Glutamatergic neuron (in vitro differentiated cells): ENCODE data around the gene TMA7. TPM values are rescaled to one million over a fixed set of nuclear protein-coding genes. Genes with fewer than 3 reads are reported as not detected.

Experiments
- DNase-seq: peaks from one replicate; pipeline ENCODE4 v3.0.0; 2022
- H3K27ac Mint-ChIP-seq: one replicate; pipeline ENCODE4 v1.8.0; 2020; ENCODE audit warnings: mild to moderate bottlenecking, mixed read lengths, inconsistent platforms; ENCODE audit not compliant: unreplicated experiment
- H3K27me3 Mint-ChIP-seq: one replicate; pipeline ENCODE4 v1.8.0; 2020; ENCODE audit warnings: mild to moderate bottlenecking, moderate library complexity, mixed read lengths, inconsistent platforms; ENCODE audit not compliant: unreplicated experiment
- H3K36me3 Mint-ChIP-seq: one replicate; pipeline ENCODE4 v1.8.0; 2020; ENCODE audit warnings: mild to moderate bottlenecking, mixed read lengths, inconsistent platforms; ENCODE audit not compliant: unreplicated experiment
- H3K4me1 Mint-ChIP-seq: one replicate; pipeline ENCODE4 v1.8.0; 2020; ENCODE audit warnings: mild to moderate bottlenecking, low read depth, mixed read lengths, inconsistent platforms; ENCODE audit not compliant: unreplicated experiment
- H3K4me3 Mint-ChIP-seq: one replicate; pipeline ENCODE4 v1.8.0; 2020; ENCODE audit warnings: mild to moderate bottlenecking, mixed read lengths, inconsistent platforms; ENCODE audit not compliant: unreplicated experiment
- H3K9me3 Mint-ChIP-seq: one replicate; pipeline ENCODE4 v1.8.0; 2020; ENCODE audit warnings: mild to moderate bottlenecking, moderate library complexity, mixed read lengths, inconsistent platforms; ENCODE audit not compliant: unreplicated experiment
- total RNA-seq: library from RNA; stranded (reverse); fragmentation: NEBNext Ultra II Directional; extraction: Animal tissue kit (Norgen Biotek cat#: 25700); gene quantifications from one replicate; pipeline ENCODE4 v1.2.1, GENCODE V29; 2021; ENCODE audit not compliant: unreplicated experiment
- TF ChIP-seq, protein P1 (sequence below): fragments of 200-600 bp; sonication (generic); IDR thresholded peaks from one replicate; pipeline ENCODE4 v1.5.0; 2021; ENCODE audit not compliant: partially characterized antibody, unreplicated experiment

The TMA7 gene
- total RNA-seq, 1 donor from 2014 or later, result 154 TPM

DNA sequence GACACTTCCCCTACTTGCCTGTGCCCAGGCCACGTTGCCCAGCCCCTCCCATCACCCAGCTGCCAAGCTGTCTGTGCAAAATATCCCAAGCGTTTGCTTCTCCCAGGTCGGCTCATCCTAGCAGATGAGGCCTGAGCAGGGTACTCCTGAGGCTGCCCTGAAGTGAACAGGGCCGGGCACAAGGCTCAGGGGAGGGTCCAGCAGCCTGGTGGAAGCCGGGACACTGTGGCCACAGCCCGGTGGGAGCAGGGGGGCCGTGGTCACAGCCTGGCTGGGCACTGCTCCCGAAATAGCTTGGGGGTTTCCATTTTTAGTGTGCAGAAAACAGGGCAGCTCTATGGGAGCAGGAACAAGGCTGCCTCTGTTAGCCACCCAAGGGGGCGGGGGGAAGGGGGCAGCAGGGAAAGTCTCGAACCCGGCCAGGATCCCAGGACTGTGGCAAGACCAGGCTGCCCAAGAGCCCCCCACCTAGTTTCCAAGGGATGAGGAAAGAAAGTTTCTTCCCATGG, 13.6 kb upstream of the TMA7 start:
- peaks cover 19% of the 10 kb centered on the region for H3K4me1 Mint-ChIP-seq
- peaks cover 8% of the 10 kb centered on the region for H3K9me3 Mint-ChIP-seq
- peaks cover 18% of the 10 kb centered on the region for H3K27me3 Mint-ChIP-seq
- TF ChIP-seq, protein P1, sequence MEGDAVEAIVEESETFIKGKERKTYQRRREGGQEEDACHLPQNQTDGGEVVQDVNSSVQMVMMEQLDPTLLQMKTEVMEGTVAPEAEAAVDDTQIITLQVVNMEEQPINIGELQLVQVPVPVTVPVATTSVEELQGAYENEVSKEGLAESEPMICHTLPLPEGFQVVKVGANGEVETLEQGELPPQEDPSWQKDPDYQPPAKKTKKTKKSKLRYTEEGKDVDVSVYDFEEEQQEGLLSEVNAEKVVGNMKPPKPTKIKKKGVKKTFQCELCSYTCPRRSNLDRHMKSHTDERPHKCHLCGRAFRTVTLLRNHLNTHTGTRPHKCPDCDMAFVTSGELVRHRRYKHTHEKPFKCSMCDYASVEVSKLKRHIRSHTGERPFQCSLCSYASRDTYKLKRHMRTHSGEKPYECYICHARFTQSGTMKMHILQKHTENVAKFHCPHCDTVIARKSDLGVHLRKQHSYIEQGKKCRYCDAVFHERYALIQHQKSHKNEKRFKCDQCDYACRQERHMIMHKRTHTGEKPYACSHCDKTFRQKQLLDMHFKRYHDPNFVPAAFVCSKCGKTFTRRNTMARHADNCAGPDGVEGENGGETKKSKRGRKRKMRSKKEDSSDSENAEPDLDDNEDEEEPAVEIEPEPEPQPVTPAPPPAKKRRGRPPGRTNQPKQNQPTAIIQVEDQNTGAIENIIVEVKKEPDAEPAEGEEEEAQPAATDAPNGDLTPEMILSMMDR, result no peak
- no peak overlapping the region for H3K27ac Mint-ChIP-seq
- no peak for DNase-seq
- no peaks in the 10 kb centered on the region for H3K36me3 Mint-ChIP-seq
- peak overlapping the region; percentile 27 for H3K4me3 Mint-ChIP-seq

DNA sequence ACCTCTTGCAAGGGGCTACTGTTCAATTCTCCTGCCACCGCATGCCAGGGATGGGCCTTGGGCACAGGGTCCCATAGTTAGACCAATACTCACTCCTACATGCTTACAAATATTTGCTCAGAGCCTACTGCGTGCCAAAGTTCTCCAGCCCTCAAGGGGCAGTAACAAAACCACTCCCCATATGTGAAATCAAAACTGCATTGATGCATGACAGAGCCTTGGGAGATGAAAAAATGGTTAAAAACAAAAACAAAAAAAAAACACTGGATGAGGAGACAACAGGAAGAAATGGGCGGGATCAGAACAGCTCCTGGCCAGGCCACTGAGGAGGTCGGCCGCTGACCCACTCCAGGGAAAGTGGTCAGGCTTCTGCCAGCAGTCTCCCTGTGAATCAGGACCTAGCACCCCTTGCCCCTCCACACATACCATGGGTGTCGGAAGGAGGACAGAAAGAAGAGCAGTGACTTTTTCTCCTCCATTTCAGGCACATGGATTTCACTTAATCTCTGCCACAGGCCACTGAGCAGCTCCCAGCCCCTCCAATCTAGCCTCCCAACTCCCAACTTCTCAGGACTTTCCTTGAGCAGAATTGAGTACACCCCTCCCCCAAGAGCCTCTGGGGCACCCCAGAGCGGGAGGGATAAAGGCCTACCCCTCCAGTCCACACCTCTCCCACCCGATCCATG, 13.0 kb upstream of the TMA7 start:
- peak overlapping the region; percentile 79 for H3K27ac Mint-ChIP-seq
- H3K9me3 Mint-ChIP-seq, result peaks cover 9% of the 10 kb centered on the region
- no peaks in the 10 kb centered on the region for H3K36me3 Mint-ChIP-seq
- H3K4me3 Mint-ChIP-seq, result peak overlapping the region; percentile 87
- no peak for DNase-seq
- peaks cover 19% of the 10 kb centered on the region for H3K4me1 Mint-ChIP-seq
- TF ChIP-seq, protein P1, result no peak
- H3K27me3 Mint-ChIP-seq, result peaks cover 18% of the 10 kb centered on the region

DNA sequence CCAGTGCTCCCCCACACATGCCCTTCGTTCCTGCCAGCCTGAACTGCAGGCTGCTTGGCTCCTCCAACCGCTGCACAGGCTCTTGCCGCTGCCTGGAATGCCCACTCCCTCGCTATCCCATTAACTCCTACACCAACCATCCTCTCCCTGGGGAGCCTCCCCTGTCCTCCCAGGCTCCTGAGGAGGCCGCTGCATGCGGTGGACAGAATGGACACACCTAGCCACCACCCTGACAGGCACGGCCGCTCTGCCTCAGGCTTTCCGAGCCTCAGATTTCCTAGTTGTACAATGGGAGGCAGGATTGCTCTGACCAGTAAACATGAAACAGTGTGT, 12.5 kb upstream of the TMA7 start:
- Mint-ChIP-seq H3K9me3 (peaks cover 9% of the 10 kb centered on the region), H3K27me3 (peaks cover 18% of the 10 kb centered on the region), H3K4me1 (peaks cover 19% of the 10 kb centered on the region), H3K27ac (peak overlapping the region; percentile 79), H3K4me3 (peak overlapping the region; percentile 87), H3K36me3 (no peaks in the 10 kb centered on the region)
- TF ChIP-seq, protein P1, result no peak
- no peak for DNase-seq

DNA sequence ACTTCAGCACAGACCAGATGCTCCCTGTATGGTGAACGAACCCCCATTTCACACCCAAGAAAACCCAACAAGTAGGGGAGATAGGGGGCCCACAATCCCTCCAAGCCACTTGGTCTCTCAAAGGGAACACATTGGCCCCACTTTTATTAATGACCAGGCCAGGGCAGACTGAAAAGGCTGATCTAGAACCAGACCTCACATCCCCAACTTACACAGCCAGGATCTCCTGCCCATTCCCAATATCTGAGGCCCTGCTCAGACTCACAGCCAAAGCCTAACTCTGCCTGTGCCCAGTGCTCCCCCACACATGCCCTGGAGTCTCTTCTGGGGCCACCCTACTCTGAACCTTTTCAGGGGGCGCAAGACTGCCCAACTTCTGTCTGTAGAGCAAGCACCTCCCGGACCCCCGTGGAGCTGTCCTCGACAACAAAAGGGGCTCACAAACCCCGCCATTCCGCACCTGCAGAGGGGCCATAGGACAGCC, 11.9 kb upstream of the TMA7 start:
- peaks cover 16% of the 10 kb centered on the region for H3K4me1 Mint-ChIP-seq
- H3K36me3 Mint-ChIP-seq, result no peaks in the 10 kb centered on the region
- peak overlapping the region; percentile 79 for H3K27ac Mint-ChIP-seq
- peak overlapping the region; percentile 87 for H3K4me3 Mint-ChIP-seq
- TF ChIP-seq, protein P1, result no peak
- DNase-seq, result no peak
- H3K27me3 Mint-ChIP-seq, result peaks cover 18% of the 10 kb centered on the region
- peaks cover 9% of the 10 kb centered on the region for H3K9me3 Mint-ChIP-seq
